NCI-H82 (cell line): Measurements from ENCODE around the gene PLA2G15.

ENCODE experiments used
- DNase-seq: peaks from one replicate; lab custom pipeline; 2025; lab: John Stamatoyannopoulos, UW

The PLA2G15 gene

DNA sequence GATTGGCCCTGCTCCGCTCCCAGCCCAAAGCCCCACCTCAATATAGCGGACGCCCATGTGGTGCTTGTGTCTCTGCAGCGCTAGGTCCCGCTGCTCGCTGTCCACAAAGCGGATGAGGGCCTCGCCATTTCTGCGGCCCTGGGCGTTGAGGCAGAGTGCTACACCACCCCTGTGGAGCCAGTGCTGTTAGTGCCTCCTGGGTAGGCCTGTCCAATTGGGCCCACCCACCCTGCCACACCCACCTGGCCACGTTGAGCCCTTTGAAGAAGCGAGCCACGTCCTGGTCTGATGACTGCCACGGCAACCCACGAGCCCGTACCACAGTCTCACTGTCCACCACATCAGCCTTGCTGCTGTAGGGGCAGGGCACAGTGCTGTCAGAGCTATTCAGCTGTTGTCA, 12.8 kb upstream of the PLA2G15 start:
- DNase-seq: no peak

DNA sequence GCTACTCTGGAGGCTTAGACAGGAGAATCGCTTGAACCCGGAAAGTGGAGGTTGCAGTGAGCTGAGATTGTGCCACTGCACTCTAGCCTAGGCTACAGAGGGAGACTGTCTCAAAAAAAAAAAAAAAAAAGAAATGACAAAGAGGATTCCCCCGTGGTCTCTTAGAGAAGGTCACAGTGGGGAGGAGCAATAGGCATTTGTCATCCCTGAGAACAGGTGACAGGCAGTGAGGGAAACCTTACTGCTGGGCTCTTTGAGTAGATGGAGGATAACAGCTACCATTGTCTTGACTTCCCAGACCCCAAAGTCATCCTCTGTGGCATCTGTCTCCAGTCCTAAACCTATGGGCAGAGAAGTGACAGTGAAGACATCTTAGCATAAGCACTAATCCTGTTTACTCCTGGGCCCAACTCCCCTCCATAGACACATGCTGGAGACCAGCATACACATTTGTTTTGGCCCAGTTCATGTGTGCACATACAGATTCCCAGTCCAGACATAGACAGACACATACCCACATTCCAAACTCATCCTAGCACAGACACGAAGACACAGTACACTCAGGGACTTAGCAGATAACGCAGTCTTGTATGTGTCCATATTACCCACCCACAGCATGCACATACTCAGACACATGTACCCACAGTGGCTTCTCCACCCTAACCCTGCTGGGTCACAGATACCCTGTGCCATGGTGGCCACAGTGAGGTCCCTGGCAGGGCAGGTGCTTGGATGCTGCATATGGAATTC, 11.9 kb upstream of the PLA2G15 start:
- peak; percentile 64 for DNase-seq

DNA sequence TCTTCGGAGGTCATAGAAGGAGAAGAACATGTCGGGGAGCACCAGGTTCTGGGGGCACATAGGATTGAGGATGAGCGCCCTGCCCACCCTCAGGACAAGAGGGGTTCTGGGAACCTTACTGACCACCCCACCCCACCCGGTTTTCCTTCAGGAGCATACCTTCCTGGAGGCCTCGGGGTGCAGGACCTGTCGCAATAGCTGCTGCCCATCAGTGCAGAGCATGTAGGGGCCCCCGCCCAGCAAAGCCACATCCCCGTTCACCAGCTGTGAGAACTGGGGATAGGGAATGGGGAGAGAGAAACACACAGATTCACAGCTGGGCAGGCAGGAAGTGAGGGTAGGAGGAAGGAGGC, 11.4 kb upstream of the PLA2G15 start:
- no peak for DNase-seq

DNA sequence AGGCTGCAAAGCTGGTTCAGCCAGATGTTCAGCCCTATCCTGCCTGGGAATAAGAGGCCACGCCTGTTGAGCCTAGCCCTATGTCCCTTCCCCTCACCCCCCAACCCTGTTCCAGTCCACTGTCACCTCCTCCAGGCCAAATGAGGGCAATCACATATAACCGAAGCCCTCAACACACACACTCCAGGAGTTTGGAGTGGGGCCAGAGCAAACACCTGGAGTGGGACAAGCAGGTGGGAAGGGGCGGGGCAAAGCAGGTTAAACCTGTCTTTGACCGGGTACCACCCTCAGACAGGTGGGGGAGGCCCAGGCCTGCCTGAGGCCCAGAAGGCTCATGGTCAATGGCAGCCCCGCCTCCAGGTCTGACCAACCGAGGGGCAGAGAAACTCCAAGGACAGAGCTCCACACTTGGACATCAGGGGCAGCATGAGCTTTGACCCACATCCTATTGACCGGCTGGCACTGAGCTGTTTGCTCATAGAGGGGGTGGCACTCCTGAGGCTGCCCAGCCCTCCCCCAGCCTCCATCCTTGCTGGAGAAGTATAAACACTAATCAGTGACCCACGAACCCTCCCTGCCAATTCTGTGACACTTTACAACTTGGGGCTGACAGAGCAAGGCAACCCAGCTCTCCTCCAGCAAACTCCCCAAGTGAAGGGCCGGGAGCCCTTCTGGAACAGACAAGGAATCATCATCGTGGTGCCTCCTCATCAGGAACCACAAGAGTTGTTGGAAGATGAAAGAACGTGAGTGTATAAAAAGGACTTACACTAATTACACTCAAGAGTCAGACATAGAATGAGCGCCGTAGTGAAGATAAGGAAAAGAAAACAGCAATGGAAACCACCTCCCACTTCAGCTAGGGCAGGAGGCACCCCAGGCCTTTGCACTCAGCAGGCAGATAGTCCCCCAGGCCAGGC, 10.7 kb upstream of the PLA2G15 start:
- DNase-seq: peak; percentile 14

DNA sequence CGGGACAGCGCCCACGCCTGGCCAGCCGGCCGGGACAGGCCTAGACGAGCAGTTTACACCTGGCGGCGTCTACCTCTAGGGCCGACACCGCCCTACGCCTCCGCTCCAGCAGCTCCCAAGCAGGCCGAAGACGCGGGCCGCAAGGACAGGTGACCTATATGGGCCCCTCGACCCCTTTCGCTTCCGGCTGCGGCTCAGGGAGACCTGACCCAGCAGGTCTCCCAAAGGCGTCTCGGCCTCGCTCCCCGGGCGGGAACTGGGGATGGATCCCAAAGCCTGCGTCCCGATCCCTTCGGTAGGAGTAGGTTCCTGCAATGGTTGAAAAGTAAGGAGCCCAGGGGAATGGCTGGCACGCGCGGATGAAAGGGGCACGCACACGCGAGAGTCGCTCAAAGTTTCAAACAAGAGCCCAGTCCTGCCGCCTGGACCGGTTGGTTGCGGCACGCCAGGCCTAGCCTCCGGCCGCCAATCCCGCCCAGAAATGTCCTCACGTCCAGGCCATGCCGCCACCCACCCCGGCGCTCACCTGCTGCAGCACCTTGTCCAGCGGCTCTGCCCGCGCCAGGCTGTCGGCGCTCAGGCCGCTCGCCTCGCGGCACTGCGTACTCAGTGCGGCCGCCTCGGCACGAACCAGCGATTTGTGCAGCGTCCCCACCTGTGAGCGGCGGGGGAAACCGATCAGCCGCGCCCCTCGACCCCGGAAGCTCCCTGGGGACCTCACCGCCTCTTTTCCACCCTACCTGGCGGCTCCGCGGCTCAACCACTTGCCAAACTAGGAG, 9.9 kb upstream of the PLA2G15 start:
- peak; percentile 11 for DNase-seq

DNA sequence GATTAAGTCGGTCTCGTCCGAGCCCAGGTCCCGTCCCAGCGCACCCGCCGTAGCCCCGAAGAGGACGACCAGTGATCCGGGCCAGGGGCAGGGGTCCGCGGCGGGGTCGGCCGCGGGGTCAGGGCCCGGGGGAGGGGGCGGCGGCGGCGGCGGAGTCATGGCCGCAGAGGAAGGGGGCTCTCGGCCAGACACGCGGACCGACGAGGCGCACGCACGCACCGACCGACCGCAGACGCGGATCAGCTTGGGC, 9.4 kb upstream of the PLA2G15 start, which contains the start of gene ESRP2:
Gene ESRP2 (minus strand): TSS at position 241 of the 250 bp plus-strand sequence. CDS start 82 bp downstream, at position 159.
- DNase-seq: no peak

DNA sequence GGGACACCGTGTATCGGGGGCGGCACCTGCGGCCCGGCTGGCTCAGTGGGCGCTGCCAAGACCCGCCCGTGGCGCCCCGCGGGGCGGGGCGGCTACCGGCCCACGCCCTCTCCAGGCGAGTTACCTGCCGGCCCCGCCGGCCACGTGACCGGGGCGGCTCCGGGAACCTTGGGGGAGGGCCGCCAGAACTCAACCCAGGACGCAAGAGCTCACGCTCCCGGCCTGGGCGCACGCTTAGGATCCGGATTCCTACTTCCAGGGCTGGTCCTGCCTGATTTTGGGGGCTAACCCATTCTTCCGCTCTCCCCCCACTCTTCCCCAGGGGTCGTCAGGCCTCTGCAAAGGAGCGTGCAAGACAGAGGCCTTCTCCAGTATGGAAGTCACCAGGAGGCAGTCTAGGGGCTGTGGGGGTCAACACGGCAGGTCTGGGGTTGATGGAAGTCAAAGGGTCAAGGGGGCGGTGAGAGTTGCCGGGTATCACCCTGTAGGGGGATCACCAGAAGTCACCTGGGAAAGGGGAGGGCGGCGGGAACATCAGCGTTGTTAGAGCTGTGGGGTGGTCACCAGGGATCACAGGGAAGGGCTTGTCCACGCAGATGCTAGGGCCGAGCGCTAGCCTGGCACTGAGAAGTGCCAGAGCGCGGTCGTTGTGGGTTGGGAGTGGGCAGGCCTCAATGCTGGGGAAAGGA, 8.9 kb upstream of the PLA2G15 start:
- DNase-seq: no peak

DNA sequence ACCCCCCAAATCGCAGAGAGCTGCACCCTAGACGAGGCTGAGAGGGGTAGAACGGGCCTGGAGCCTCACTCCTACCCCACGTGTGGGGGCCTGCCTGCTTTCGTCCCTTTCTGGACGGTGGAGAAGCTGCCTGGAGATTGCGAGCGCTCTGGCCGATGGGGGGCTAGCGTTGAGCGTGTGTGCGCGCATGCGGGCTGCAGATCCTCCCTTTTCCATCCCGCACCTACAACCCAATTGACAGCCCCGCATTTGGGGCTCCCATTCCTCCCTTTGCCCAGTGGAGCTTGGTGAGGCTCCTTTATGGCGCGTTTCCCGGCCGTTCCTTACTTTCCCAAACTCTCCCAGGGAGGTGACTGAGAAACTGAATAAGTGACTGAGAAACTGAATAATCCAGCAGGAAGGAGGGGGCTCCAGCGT, 8.3 kb upstream of the PLA2G15 start:
- DNase-seq: no peak

DNA sequence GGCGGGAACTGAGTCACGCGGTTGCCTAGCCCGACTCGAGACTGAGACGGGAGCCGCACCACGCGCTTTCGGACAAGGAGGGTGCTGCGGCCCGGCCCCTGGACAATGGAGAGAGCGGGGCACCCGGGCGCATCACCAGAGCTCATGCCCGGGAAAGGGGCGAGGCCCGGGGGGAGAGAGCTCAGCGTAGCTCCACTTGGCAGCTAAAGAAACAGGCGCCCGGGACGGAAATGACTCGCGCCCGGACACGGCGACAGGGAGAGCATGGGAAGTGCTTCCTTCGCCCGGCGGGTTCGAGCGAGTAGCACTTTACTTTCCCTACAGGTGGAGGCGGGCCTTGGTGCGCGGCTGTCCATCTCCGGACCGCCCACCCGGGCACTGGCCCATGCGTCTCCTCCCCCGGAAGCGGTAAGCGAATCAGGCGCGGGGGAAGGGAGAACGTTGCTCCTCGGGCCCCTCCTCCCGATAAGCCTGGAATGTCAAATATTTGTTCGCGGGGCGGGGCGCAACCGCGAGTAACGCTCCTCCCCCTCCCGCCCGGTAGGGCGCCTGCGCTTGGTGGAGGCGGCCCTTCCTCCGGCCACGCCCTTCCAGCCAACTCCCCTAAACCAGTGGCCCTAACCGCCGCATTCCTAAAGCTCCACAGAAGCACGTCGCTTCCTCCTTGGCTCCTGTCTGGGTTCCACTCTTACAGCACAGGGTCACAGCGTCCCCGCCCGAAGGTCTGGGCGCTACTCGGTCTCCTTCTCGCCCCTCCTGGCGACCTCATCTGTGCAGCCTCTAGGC, 7.7 kb upstream of the PLA2G15 start:
- DNase-seq: peak; percentile 98

DNA sequence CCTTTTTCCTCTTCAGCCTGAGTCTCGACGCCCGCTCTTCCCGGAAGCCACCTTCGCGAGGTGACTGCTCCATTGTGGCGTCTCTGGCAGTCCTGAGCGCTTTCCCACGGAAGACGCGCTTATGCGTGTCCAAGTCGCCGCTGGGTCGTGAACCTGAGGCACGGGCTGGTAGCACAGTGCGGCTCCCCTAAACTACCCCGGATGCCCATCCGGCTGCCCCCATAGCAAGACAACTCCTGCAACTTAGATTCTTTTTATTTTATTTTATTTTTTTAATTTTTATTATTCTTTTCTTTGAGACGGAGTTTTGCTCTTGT, 7.2 kb upstream of the PLA2G15 start:
- DNase-seq: no peak

DNA sequence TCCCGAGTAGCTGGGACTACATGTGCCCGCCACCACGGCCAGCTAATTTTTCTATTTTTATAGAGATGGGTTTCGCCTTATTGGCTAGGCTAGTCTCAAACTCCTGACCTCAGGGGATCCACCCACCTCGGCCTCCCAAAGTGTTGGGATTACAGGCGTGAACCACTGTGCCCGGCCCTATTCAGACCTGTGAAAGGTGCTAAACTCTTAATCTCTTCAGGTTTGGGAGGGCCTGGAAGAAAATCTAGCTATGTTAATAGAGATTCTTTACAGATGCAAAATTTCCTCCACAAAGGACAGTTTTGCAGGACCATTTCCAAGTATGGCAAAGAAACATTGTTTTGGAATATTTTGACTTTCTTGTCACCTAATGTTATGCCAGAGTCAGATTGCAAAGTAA, 3.1 kb upstream of the PLA2G15 start:
- no peak for DNase-seq

DNA sequence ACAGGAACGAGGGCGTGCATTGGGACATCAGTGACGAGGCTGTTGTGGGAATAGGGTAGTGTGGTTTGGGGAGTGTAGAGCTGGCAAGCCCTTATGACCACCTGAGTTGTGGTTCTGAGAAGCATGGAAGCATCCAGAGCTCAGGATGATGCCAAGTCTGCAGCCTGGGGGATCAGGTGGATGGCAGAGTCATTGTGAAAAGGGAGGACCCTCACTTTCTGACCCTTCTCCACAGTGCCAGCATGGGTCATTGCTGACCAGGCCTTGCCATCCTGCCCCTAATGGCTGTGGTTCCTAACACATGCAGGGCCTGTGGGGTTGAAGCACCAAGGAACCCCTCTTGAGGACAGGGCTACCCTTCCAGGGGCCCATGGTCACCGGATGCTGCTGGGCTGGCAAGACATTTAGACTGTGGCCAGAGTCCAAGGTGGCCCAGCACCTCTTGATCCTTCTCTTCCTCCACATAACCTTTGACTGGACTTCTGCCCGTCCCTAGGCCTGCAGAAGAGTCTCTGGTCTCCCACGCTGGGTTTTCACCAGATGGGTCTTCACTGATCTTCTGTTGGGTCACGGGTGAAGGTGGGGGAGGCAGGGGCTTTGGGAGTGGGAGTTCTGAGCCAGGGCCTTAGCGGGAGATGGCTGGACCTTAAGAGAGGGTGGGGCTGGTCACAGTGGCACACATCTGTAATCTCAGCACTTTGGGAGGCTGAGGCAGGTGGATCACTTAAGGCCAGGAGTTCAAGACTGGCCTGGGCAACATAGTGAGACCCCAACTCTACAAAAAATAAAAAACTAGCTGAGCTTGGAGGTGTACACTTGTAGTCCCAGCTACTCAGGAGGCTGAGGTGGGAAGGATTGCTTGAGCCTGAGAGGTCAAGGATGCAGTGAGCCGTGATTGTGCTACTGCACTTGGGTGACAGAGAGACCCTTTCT, 2.0 kb upstream of the PLA2G15 start:
- DNase-seq: no peak

DNA sequence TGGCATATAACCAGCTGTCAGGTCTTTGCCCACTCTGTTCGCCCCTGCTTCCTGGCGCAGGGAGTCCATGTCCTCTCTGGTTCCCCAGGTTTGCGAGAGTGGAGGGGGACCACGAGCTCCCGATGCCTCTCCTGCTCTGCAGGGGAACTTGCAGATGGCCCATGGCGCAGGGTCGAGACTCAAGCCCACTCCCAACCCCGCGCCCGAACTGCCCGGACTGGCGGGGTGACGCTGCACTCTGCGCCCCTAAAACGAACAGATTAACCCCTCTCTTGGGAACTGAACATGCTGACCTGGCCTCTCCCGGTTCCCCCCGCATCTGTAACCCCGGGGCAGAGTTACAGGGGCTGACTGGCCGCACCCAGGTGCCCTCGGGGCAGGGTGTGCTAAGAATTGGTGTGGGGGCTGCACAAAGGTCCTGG, 681 bp upstream of the PLA2G15 start:
- DNase-seq: peak; percentile 13

DNA sequence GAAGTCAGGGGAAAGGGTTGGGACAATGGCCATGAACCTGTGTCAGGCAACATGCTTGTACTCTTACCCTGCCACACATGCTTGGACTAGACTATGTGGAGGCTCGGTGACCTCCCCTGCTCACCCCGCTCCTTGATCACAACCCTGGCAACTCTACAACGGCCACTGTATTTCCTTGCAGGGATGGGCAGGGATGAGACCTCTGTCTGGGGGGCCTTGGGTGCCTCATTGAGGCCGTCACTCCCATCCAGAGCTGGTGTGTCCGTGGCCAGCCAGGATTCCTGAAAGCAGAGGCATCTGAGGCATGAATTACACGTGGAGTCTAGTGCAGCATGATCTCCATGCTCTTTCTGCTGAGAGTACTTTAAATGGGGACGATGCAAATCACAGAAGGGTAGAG, 948 bp downstream of the PLA2G15 start:
- no peak for DNase-seq

DNA sequence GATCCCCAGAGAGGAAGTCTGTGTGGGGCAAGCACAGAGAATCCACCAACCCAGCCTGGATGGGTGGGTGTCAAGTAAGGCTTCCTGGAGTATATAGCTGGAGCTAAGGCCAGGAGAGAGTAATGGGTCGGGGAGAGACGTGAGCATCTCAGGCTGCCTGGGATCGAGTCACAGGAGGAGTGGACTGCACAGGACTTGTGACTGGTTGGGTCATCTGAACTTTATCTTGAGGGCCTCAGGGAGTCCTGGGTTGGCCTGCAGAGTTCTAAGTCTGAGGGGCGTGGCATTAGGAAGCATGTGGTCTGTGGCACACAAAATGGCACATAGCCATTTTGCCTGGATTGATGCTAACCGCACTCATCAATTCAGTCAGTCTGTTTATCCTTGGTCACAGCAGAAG, 1.5 kb downstream of the PLA2G15 start:
- DNase-seq: no peak

DNA sequence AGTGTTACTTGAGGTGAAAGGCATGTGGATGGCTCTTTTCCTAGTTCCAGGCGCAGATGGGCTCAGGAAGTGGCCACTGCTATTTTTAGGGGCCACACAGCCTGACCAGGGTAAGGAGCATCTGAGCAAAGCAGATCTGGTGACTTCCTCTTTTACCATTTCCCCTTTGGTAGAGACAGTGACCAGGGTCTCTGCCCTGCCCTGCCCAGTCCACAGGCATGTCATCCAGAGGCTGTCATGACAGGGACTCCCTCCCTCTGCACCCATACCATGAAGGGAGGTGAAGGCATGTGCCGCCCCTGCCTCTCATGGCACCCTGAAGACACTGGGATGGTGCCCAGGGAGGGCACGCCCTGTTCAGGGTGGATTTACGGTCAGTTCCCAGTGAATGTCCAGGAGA, 2.2 kb downstream of the PLA2G15 start:
- no peak for DNase-seq

DNA sequence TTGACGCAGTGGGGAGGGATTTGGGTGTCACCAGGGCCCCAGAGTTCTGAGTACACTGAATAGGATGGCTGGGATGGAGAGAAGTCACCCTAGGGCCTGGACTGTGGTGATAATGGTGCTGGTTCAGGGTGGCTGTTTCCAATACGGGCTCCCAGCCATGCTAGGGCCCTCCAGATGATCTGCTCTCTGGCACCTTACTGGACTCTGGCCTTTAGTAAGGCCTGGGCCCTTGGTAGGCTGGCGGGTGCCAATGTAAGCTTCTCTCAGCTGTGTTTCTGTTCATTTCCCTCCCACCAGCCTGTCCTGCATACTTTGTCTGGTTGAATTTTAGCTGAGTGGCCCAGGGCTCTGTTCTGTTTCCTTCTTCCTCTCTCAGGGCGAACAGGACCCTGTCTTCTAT, 2.8 kb downstream of the PLA2G15 start:
- no peak for DNase-seq

DNA sequence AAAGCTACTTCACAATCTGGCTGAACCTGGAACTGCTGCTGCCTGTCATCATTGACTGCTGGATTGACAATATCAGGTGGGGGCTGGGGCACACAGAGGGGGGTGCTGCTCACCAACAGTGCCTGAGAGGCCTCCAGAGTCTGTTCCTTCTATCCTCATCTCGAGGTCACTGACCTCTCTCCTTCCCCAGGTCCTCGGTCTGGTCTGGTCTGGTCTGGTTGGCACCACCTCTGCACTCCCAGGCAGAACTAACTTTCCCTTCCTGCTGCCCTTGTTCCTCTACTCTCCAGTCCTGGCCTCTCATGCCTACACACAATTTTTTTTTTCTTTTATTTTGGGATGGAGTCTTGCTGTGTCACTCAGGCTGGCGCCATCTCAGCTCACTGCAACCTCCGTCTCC, 4.2 kb downstream of the PLA2G15 start:
- DNase-seq: no peak

DNA sequence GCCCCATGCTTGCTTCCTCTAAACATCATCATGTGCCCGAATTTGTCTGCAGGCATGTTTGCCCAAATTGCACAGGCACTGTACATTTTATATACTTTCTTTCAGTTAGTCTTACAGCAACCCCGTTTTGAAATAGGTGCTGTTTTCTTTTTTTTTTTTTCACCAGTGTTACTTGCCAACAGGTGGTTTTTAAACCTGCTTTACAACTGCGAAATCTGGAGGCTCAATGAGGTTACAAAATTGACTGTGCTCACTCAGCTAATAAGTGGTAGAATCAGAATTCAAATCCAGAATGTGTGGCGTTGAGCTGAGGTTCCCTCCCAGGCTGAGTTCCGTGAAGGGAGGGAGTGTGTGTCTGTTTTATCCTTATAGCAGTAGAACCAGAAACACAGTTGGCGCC, 5.8 kb downstream of the PLA2G15 start:
- no peak for DNase-seq

DNA sequence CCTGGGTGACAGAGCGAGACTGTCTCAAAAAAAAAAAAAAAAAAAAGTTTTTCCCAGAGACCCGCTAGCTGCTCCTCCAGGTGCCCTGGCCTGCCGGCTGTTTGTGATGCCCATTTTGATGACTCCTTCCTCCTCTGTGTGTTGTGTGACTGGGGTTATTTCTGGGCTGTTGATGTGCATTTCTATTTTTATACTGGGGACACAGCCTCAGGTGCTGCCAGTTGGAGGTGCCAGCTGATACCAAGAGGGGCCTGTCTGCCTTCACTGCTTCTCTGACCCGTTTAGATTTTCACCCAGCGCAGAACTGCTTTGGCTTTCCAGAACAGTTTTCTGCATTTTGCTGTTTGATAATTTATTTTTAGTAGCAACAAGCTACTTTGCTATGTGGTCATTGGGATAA, 6.7 kb downstream of the PLA2G15 start:
- no peak for DNase-seq
